HG03565 (cell line): Measurements from ENCODE around the gene DOCK6.

Experiments
- ATAC-seq: cut with Tn5 transposase; IDR thresholded peaks from one replicate; pipeline ENCODE4 v1.9.1; 2021; ENCODE audit warnings: mild to moderate bottlenecking, moderate library complexity; ENCODE audit not compliant: unreplicated experiment

The DOCK6 gene

GRCh38 chr19:11247391-11247790 is 14.9 kb downstream of the DOCK6 start:
- ATAC-seq: no peak

GRCh38 chr19:11246941-11247340 is 15.4 kb downstream of the DOCK6 start:
- no peak for ATAC-seq

GRCh38 chr19:11244846-11245589 is 17.3 kb downstream of the DOCK6 start:
- ATAC-seq: no peak

GRCh38 chr19:11243798-11244169 is 18.5 kb downstream of the DOCK6 start:
- ATAC-seq: no peak

- ATAC-seq: no peak
These were observed 19.2 kb downstream of the DOCK6 start for GRCh38 chr19:11242864-11243797.

- ATAC-seq: no peak
These were observed 20.3 kb downstream of the DOCK6 start for GRCh38 chr19:11242025-11242424.

GRCh38 chr19:11240008-11240444 is 22.3 kb downstream of the DOCK6 start:
- ATAC-seq: no peak

GRCh38 chr19:11239377-11240000 is 22.8 kb downstream of the DOCK6 start, which contains the start of gene ANGPTL8:
ANGPTL8 (plus strand) TSS chr19:11239619; CDS start chr19:11239638, 19 bp downstream.
- no peak for ATAC-seq

GRCh38 chr19:11238781-11239376 is 23.4 kb downstream of the DOCK6 start:
- ATAC-seq: no peak

- no peak for ATAC-seq
These were observed 24.3 kb downstream of the DOCK6 start for GRCh38 chr19:11238041-11238440.

- ATAC-seq: no peak
These were observed 25.0 kb downstream of the DOCK6 start for GRCh38 chr19:11237321-11237720.

GRCh38 chr19:11236324-11237301 is 25.7 kb downstream of the DOCK6 start:
- no peak for ATAC-seq

- no peak for ATAC-seq
These were observed 27.7 kb downstream of the DOCK6 start for GRCh38 chr19:11234486-11235075.

- ATAC-seq: no peak
These were observed 29.3 kb downstream of the DOCK6 start for GRCh38 chr19:11233073-11233472.

- ATAC-seq: no peak
These were observed 29.8 kb downstream of the DOCK6 start for GRCh38 chr19:11232555-11232954.

GRCh38 chr19:11230621-11231386 is 31.5 kb downstream of the DOCK6 start:
- ATAC-seq: no peak

- no peak for ATAC-seq
These were observed 35.0 kb downstream of the DOCK6 start for GRCh38 chr19:11227195-11227886.

- no peak for ATAC-seq
These were observed 35.6 kb downstream of the DOCK6 start for GRCh38 chr19:11226716-11227166.
